Left lung (tissue), 10 donors: ENCODE measurements around the gene TARBP1. TPM values are rescaled to one million over a fixed set of nuclear protein-coding genes. Genes with fewer than 3 reads are reported as not detected.
A peak's percentile ranks its signal among the peaks of the same experiment; 100 is the strongest.
"Not testable (repeated sequence)": the region's sequence is repeated elsewhere in the genome, so short reads cannot be mapped to it uniquely, and the experiment has no call there.

Experiments used
- ATAC-seq: fragments of 200-7000 bp; cut with Tn5 transposase; one replicate; pipeline ENCODE4 v1.9.1; 2020; ENCODE audit warnings: moderate library complexity
- DNase-seq, 4 donors: peaks; one replicate each; pipeline ENCODE4 v3.0.0-alpha.2; 2013 to 2020
- H3K27ac ChIP-seq, 2 donors: fragments of 200-600 bp; sonication (generic) in 1 of 2; one replicate each; pipeline versions ENCODE4 v1.5.0 to v1.8.0; 2020 to 2021
- H3K27me3 ChIP-seq, 2 donors: fragments of 200-600 bp; sonication (generic) in 1 of 2; one replicate each; pipeline versions ENCODE4 v1.5.0 to v1.8.0; 2020 to 2021
- H3K36me3 ChIP-seq, 2 donors: fragments of 200-600 bp; sonication (generic) in 1 of 2; one replicate each; pipeline versions ENCODE4 v1.5.0 to v1.8.0; 2020 to 2021
- H3K4me1 ChIP-seq, 2 donors: fragments of 200-600 bp; one replicate each; pipeline ENCODE4 v1.8.0; 2021
- H3K4me3 ChIP-seq, 2 donors: fragments of 200-600 bp; sonication (generic) in 1 of 2; one replicate each; pipeline versions ENCODE4 v1.5.0 to v1.8.0; 2020 to 2021; ENCODE audit warnings: mild to moderate bottlenecking in 1 of 2
- H3K9me3 ChIP-seq, 2 donors: fragments of 200-600 bp; sonication (generic) in 1 of 2; one replicate each; pipeline versions ENCODE4 v1.5.0 to v1.8.0; 2020 to 2021
- intact Hi-C, 2 donors: fragments of 100-400 bp; cut with DNase I; formaldehyde crosslinking; loops; one replicate each; pipeline versions ENCODE4 v1.11.2 to v1.14.2; 2022
- polyA plus RNA-seq, 6 donors: library from polyadenylated mRNA; unstranded; fragments of 120-200 nt; gene quantifications; one replicate each; pipeline ENCODE4 v1.2.1, GENCODE V29; 2013; ENCODE audit not compliant: insufficient read length in 6 of 6
- total RNA-seq, 2 donors: library from RNA; stranded (reverse); fragmentation: NEBNext Ultra II Directional; extraction: Animal tissue kit (Norgen Biotek cat#: 25700); gene quantifications; one replicate each; pipeline ENCODE4 v1.2.1, GENCODE V29; 2021
- TF ChIP-seq, protein P1 (sequence below), 2 donors: fragments of 200-600 bp; sonication (generic) in 1 of 2; IDR thresholded peaks; one replicate each; pipeline versions ENCODE4 v1.5.0 to v1.8.0; 2021; ENCODE audit warnings: antibody characterized with exemption in 2 of 2
- donor health status: DM: no; HTN: yes; CAD: no.
- donor health status: DM: no; HTN: no; CAD: no.

TARBP1 gene
- total and polyA plus RNA-seq, 8 donors: 20.9 to 113 (median 97.3) TPM

- Histone ChIP-seq H3K27ac (no peak overlapping the region), H3K36me3 (no peaks in the 10 kb centered on the region), H3K4me1 (peaks cover under 1 to 9% of the 10 kb centered on the region in 2 donors), H3K27me3 (no peaks in the 10 kb centered on the region), H3K9me3 (no peaks in the 10 kb centered on the region), H3K4me3 (no peak overlapping the region)
- TF ChIP-seq, protein P1, sequence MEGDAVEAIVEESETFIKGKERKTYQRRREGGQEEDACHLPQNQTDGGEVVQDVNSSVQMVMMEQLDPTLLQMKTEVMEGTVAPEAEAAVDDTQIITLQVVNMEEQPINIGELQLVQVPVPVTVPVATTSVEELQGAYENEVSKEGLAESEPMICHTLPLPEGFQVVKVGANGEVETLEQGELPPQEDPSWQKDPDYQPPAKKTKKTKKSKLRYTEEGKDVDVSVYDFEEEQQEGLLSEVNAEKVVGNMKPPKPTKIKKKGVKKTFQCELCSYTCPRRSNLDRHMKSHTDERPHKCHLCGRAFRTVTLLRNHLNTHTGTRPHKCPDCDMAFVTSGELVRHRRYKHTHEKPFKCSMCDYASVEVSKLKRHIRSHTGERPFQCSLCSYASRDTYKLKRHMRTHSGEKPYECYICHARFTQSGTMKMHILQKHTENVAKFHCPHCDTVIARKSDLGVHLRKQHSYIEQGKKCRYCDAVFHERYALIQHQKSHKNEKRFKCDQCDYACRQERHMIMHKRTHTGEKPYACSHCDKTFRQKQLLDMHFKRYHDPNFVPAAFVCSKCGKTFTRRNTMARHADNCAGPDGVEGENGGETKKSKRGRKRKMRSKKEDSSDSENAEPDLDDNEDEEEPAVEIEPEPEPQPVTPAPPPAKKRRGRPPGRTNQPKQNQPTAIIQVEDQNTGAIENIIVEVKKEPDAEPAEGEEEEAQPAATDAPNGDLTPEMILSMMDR (IDR thresholded peaks at IDR 0.05): no peak
- intact Hi-C loops: no loop called here
- no peak for ATAC-seq
- DNase-seq: no peak
These were observed 109.9 kb downstream of the TARBP1 start for GRCh38 chr1:234369033-234369430.

DNA sequence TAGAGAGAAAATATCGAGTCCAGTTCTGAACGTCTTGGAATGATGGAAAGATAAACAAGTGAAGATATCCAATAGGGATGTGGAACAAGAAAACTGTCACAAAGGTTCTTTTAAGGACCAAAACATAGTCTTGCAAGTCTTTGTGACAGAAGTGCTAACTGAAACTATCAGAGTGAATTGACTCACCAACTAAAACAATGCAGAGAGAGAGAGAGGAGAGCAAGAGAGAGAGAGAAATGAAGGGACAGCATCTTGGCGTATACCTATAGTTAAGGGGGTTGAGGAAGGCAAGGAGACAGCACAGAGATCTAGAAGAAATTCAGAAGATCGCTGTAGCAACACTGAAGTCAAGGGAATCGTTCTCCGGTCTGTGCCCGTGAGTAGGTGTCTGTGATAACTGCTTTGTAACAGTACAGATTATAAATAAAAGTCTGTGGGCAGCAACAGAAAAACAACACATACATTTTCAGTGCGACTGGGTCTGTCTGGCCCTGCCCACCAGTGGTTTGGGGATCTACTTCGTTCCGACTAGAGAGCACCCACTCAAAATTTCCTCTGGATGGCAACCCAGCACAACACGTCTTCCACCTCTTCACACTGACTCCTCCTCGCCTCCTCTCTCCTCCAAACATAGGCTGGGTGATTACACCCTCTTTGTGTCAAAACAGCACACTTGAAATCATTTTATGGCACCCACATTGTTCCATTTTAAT is 110.5 kb downstream of the TARBP1 start:
- Histone ChIP-seq H3K4me3 (no peak overlapping the region), H3K27ac (no peak overlapping the region), H3K27me3 (no peaks in the 10 kb centered on the region), H3K9me3 (no peaks in the 10 kb centered on the region), H3K36me3 (no peaks in the 10 kb centered on the region), H3K4me1 (peaks cover 0 to 7% of the 10 kb centered on the region in 2 donors)
- ATAC-seq: no peak
- DNase-seq: no peak
- TF ChIP-seq, protein P1 (IDR thresholded peaks at IDR 0.05): no peak
- intact Hi-C loops: no loop called here

DNA sequence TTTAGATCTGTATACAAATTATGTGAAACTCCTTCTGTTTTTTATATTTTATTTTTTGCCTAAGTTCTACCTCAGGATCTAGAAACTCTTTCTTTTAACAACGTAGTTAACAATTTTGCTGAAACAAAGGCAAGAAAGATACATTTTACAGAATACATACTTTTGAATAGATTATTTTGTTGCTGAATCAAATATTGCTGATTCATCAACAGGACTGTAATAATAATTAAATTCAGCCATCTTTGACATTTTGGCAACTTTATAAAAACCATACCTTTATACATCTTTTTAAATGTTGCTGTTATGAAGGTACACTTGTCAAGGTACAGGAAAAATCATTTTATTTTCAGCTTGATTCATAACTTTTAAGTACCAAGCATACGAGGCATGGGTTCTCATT is 116.4 kb downstream of the TARBP1 start:
- intact Hi-C loops: no loop called here
- Histone ChIP-seq H3K4me1 (no peaks in the 10 kb centered on the region), H3K4me3 (no peak overlapping the region), H3K27me3 (no peaks in the 10 kb centered on the region), H3K27ac (no peak overlapping the region), H3K36me3 (no peaks in the 10 kb centered on the region), H3K9me3 (no peaks in the 10 kb centered on the region)
- no peak for DNase-seq
- no peak for ATAC-seq
- TF ChIP-seq, protein P1 (IDR thresholded peaks at IDR 0.05): no peak

DNA sequence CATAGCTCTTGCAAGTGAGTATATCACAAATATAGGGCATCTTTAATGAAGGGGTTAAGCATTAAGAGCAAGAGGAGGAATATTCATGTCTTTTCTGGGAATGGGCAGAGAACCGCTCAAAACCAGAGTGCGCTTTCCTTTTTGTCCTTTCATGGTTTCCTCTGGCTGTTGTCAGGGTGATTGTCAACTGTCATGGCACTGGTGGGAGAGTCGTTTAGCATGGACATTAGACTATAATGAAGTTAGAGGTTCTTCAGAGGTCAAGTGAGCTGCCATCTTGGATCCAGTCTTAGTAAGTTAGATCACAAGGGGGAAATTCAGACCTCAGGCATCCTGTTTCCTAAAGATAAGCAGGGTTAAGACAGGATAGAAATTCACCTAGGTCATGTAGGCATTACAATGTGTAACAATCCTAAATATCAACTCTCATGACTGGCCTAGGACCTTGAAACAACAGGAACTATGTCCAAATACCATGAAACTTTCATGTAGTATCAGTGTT is 117.8 kb downstream of the TARBP1 start:
- no peaks in the 10 kb centered on the region for H3K9me3 ChIP-seq
- TF ChIP-seq, protein P1 (IDR thresholded peaks at IDR 0.05): no peak
- H3K27ac ChIP-seq: no peak overlapping the region
- DNase-seq (no peak), ATAC-seq (no peak)
- peaks cover 0 to 5% of the 10 kb centered on the region in 2 donors for H3K27me3 ChIP-seq
- H3K36me3 ChIP-seq: no peaks in the 10 kb centered on the region
- no peaks in the 10 kb centered on the region for H3K4me1 ChIP-seq
- intact Hi-C loops: no loop called here
- no peak overlapping the region for H3K4me3 ChIP-seq

DNA sequence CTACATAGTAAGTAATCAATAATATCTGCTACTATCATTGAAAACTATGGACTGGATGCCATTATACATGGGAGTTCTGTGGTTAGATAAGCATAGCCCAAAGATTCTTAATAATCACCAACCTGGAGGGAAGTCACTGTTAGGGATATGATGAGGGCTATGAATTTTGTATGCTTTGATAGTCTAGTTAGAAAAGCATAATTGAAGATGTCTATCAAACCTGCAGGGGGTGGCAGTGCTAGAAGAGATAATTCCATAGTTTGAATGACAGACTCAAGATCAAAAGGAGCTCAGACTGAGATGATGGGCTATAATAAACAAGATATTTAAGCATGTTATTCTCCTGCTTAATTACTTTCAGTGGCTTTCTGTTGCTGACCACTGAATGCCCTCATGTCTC is 121.1 kb downstream of the TARBP1 start:
- Histone ChIP-seq H3K27me3 (peaks cover 0 to 12% of the 10 kb centered on the region in 2 donors), H3K36me3 (no peaks in the 10 kb centered on the region), H3K27ac (no peak overlapping the region), H3K4me1 (no peaks in the 10 kb centered on the region), H3K9me3 (no peaks in the 10 kb centered on the region), H3K4me3 (no peak overlapping the region)
- ATAC-seq: no peak
- TF ChIP-seq, protein P1 (IDR thresholded peaks at IDR 0.05): no peak
- intact Hi-C loops: no loop called here
- DNase-seq: no peak

DNA sequence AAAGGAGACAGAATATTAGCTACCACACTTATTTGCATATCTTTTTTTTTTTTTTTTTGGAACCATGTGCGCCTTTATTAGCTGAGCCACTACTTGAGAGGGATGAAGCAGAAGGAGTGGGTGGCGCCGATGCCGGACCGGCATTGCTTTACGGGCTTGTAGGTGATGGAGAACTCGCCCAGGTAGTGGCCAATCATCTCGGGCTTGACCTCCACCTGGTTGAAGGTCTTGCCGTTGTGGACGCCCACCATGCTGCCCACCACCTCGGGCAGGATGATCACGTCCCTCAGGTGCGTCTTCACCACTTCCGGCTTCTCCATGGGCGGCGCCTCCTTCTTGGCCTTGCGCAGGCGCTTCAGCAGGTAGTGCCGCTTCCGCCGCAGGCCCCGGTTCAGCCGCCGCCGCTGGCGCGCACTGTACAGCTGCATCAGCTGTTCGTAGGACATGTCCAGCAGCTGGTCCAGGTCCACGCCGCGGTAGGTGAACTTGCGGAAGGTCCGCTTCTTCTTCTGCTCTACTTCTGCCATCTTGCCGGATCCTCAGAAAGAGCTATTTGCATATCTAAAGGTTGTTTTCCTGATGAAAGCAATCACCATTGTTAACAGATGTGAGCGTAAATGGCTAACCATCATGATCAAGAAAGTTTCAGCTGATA is 122.2 kb downstream of the TARBP1 start:
- DNase-seq: peak in 3 of 4 donors; percentile 40 to 92 (median 65)
- H3K27ac ChIP-seq, H3K36me3 ChIP-seq, intact Hi-C loops, H3K4me1 ChIP-seq, H3K9me3 ChIP-seq: not testable (repeated sequence)
- peak; percentile 92 for ATAC-seq
- H3K4me3 ChIP-seq: peak overlapping the region; percentile 16 to 41
- H3K27me3 ChIP-seq: peaks cover 0 to 17% of the 10 kb centered on the region in 2 donors
